Panc1 (cell line): ENCODE results near the gene BTN3A1. TPM values are rescaled to one million over a fixed set of nuclear protein-coding genes. Genes with fewer than 3 reads are reported as not detected.

Source experiments
- ATAC-seq: fragments of 200-7000 bp; cut with Tn5 transposase; 2 replicates; pipeline ENCODE4 v1.9.1; 2020; ENCODE audit warnings: mild to moderate bottlenecking, moderate library complexity
- BruUV-seq: library from RNA; stranded (reverse); fragments of 400-500 nt; replicated peaks from 2 replicates; lab custom pipeline; 2021; lab: Mats Ljungman, UMichigan
- CTCF ChIA-PET: fragments of 300-600 bp; sonication (Branson Sonifier 250); formaldehyde crosslinking; loops from one replicate; lab custom pipeline; 2022; ENCODE audit warnings: antibody characterized with exemption; lab: Charles Lee
- POLR2A ChIA-PET: fragments of 300-600 bp; sonication (Branson Sonifier 250); formaldehyde crosslinking; loops from one replicate; lab custom pipeline; 2022; ENCODE audit warnings: antibody characterized with exemption; lab: Charles Lee
- DNase-seq: peaks from one replicate; pipeline ENCODE4 v3.0.0-alpha.2; 2010; ENCODE audit warnings: low read depth, low spot score
- H3K27ac ChIP-seq: 2 replicates; pipeline ENCODE4 v1.5.1; 2011; ENCODE audit warnings: mild to moderate bottlenecking, low read length, inconsistent platforms
- H3K27me3 ChIP-seq: fragments of 200-500 bp; sonication (Bioruptor generic); 2 replicates; pipeline ENCODE4 v1.6.0; 2014; ENCODE audit warnings: low read length, inconsistent platforms; ENCODE audit not compliant: control insufficient read depth, insufficient read depth
- H3K36me3 ChIP-seq: fragments of 200-500 bp; sonication (Bioruptor generic); 2 replicates; pipeline ENCODE4 v1.5.1; 2014; ENCODE audit warnings: inconsistent platforms, mild to moderate bottlenecking, low read length, moderate library complexity; ENCODE audit not compliant: control insufficient read depth, insufficient read depth
- H3K4me1 ChIP-seq: 2 replicates; pipeline ENCODE4 v1.5.1; 2011; ENCODE audit warnings: inconsistent platforms, mild to moderate bottlenecking, low read length, moderate library complexity; ENCODE audit not compliant: control insufficient read depth, insufficient read depth
- H3K4me3 ChIP-seq, 2 experiments: 2 replicates each; pipeline ENCODE4 v1.5.1; 2011 to 2012; ENCODE audit warnings: low read depth in 2 of 2, low read length in 2 of 2, mild to moderate bottlenecking in 2 of 2, inconsistent platforms in 1 of 2, moderate library complexity in 1 of 2
- H3K9me3 ChIP-seq: fragments of 200-500 bp; sonication (Bioruptor generic); 2 replicates; pipeline ENCODE4 v1.5.1; 2014; ENCODE audit warnings: low read depth, mild to moderate bottlenecking, inconsistent platforms, low read length, moderate library complexity; ENCODE audit not compliant: control insufficient read depth, insufficient read depth
- CTCF ChIP-seq: fragments of 450-650 bp; IDR thresholded peaks from 2 replicates; pipeline ENCODE4 v1.5.1; 2017; ENCODE audit warnings: mild to moderate bottlenecking
- POLR2AphosphoS5 ChIP-seq: IDR thresholded peaks from 2 replicates; pipeline ENCODE4 v1.6.1; 2012; ENCODE audit warnings: mild to moderate bottlenecking, low read depth, low read length, moderate library complexity
- REST ChIP-seq, 2 experiments: IDR thresholded peaks; 2 replicates each; pipeline ENCODE4 v1.6.1; 2011 to 2012; ENCODE audit warnings: low read depth in 2 of 2, control low read depth in 1 of 2, low read length in 1 of 2, mild to moderate bottlenecking in 1 of 2, moderate library complexity in 1 of 2; ENCODE audit not compliant: insufficient read depth in 1 of 2
- SIN3A ChIP-seq: IDR thresholded peaks from 2 replicates; pipeline ENCODE4 v1.6.1; 2012; ENCODE audit warnings: low read depth, mild to moderate bottlenecking, low read length, moderate library complexity, borderline replicate concordance; ENCODE audit not compliant: insufficient read depth
- TCF7L2 ChIP-seq: IDR thresholded peaks from 2 replicates; pipeline ENCODE4 v1.6.1; 2011; ENCODE audit warnings: mild to moderate bottlenecking, low read depth, low read length, inconsistent platforms
- in situ Hi-C: cut with HindIII; loops from 2 replicates; pipeline ENCODE4 v1.10.0; 2016; ENCODE audit warnings: low sequenced_read_pairs, low pct_unique_long_range_greater_than_20kb
- intact Hi-C: fragments of 100-400 bp; cut with micrococcal nuclease; formaldehyde crosslinking; loops from one replicate; pipeline ENCODE4 v1.10.0; 2022; ENCODE audit not compliant: unreplicated experiment
- total RNA-seq: library from RNA; stranded (reverse); gene quantifications from one replicate; pipeline ENCODE4 v1.2.1, GENCODE V29; 2021; ENCODE audit not compliant: unreplicated experiment

The BTN3A1 gene
- total RNA-seq, 1 experiment from 2014 or later: 5.0 TPM

GRCh38 chr6:26411751-26412150, 9.7 kb downstream of the BTN3A1 start:
- no peaks in the 10 kb centered on the region for H3K27me3 ChIP-seq
- H3K36me3 ChIP-seq: no peaks in the 10 kb centered on the region
- no peaks in the 10 kb centered on the region for H3K9me3 ChIP-seq
- DNase-seq (no peak), ATAC-seq (no peak)
- ChIA-PET CTCF (no interaction called here), POLR2A (no interaction called here)
- in situ Hi-C loops (no loop called here), intact Hi-C loops (no loop called here)
- BruUV-seq: no TSS peak
- no peaks in the 10 kb centered on the region for H3K4me1 ChIP-seq
- H3K27ac ChIP-seq: no peak overlapping the region
- TF ChIP-seq TCF7L2 (no peak), CTCF (peak; percentile 30), SIN3A (no peak), REST (IDR thresholded peaks at IDR 0.05; ENCODE audit: insufficient read depth in 1 of 2, low read depth in 2 of 2, low read length in 1 of 2) (no peak), POLR2AphosphoS5 (no peak)
- no peak overlapping the region for H3K4me3 ChIP-seq

GRCh38 chr6:26412228-26412627, 10.2 kb downstream of the BTN3A1 start:
- Histone ChIP-seq H3K27ac (no peak overlapping the region), H3K4me1 (no peaks in the 10 kb centered on the region), H3K4me3 (no peak overlapping the region), H3K36me3 (no peaks in the 10 kb centered on the region), H3K27me3 (no peaks in the 10 kb centered on the region), H3K9me3 (no peaks in the 10 kb centered on the region)
- BruUV-seq: no TSS peak
- TF ChIP-seq POLR2AphosphoS5 (no peak), CTCF (no peak), SIN3A (no peak), REST (IDR thresholded peaks at IDR 0.05; ENCODE audit: insufficient read depth in 1 of 2, low read depth in 2 of 2, low read length in 1 of 2) (no peak), TCF7L2 (no peak)
- DNase-seq (no peak), ATAC-seq (no peak)
- in situ Hi-C loops: no loop called here
- POLR2A ChIA-PET: no interaction called here
- intact Hi-C loops: no loop called here
- CTCF ChIA-PET: no interaction called here
